Measurements from ENCODE around the gene SCARB1.

DNA sequence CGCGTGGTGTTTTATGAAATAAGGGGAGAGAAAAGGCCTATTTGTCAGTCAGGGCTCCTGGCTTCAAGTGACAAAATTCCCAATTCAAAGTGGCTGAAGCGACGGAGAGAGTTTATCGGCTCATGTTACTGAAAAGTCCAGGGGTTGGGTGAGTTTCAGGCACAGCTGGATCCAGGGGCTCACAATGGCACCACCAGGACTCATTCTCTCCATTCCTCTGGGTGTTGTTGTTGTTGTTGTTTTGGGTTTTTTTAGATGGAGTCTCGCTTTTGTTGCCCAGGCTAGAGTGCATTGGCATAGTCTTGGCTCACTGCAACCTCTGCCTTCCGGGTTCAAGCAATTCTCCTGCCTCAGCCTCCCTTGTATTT, 119.4 kb downstream of the SCARB1 start:
- TF ChIP-seq, protein P1, sequence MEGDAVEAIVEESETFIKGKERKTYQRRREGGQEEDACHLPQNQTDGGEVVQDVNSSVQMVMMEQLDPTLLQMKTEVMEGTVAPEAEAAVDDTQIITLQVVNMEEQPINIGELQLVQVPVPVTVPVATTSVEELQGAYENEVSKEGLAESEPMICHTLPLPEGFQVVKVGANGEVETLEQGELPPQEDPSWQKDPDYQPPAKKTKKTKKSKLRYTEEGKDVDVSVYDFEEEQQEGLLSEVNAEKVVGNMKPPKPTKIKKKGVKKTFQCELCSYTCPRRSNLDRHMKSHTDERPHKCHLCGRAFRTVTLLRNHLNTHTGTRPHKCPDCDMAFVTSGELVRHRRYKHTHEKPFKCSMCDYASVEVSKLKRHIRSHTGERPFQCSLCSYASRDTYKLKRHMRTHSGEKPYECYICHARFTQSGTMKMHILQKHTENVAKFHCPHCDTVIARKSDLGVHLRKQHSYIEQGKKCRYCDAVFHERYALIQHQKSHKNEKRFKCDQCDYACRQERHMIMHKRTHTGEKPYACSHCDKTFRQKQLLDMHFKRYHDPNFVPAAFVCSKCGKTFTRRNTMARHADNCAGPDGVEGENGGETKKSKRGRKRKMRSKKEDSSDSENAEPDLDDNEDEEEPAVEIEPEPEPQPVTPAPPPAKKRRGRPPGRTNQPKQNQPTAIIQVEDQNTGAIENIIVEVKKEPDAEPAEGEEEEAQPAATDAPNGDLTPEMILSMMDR (IDR thresholded peaks at IDR 0.05), result no peak
- TF ChIP-seq POLR2AphosphoS5 (IDR thresholded peaks at IDR 0.05; ENCODE audit: low read depth, low read length) (no peak), SIN3A (IDR thresholded peaks at IDR 0.05; ENCODE audit: borderline replicate concordance, insufficient read depth, low read depth, low read length) (no peak), TCF7L2 (IDR thresholded peaks at IDR 0.05; ENCODE audit: low read depth, low read length) (no peak)
- TF ChIP-seq, protein P2, sequence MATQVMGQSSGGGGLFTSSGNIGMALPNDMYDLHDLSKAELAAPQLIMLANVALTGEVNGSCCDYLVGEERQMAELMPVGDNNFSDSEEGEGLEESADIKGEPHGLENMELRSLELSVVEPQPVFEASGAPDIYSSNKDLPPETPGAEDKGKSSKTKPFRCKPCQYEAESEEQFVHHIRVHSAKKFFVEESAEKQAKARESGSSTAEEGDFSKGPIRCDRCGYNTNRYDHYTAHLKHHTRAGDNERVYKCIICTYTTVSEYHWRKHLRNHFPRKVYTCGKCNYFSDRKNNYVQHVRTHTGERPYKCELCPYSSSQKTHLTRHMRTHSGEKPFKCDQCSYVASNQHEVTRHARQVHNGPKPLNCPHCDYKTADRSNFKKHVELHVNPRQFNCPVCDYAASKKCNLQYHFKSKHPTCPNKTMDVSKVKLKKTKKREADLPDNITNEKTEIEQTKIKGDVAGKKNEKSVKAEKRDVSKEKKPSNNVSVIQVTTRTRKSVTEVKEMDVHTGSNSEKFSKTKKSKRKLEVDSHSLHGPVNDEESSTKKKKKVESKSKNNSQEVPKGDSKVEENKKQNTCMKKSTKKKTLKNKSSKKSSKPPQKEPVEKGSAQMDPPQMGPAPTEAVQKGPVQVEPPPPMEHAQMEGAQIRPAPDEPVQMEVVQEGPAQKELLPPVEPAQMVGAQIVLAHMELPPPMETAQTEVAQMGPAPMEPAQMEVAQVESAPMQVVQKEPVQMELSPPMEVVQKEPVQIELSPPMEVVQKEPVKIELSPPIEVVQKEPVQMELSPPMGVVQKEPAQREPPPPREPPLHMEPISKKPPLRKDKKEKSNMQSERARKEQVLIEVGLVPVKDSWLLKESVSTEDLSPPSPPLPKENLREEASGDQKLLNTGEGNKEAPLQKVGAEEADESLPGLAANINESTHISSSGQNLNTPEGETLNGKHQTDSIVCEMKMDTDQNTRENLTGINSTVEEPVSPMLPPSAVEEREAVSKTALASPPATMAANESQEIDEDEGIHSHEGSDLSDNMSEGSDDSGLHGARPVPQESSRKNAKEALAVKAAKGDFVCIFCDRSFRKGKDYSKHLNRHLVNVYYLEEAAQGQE (IDR thresholded peaks at IDR 0.05; ENCODE audit: insufficient read depth in 1 of 2, low read depth in 2 of 2, low read length in 1 of 2), result no peak

Data from Panc1 (cell line).